IMR-90 (cell line): Measurements from ENCODE around the gene SLC29A3. TPM values are rescaled to one million over a fixed set of nuclear protein-coding genes. Genes with fewer than 3 reads are reported as not detected.

Experiments
- ATAC-seq: fragments of 200-7000 bp; cut with Tn5 transposase; 2 replicates; pipeline ENCODE4 v1.9.1; 2020; ENCODE audit warnings: low read depth, mild to moderate bottlenecking, moderate library complexity
- BruUV-seq: library from RNA; stranded (reverse); fragments of 400-500 nt; replicated peaks from 2 replicates; lab custom pipeline; 2021; lab: Mats Ljungman, UMichigan
- CTCF ChIA-PET: fragments of 300-600 bp; formaldehyde crosslinking; extraction: SDS; loops from one replicate; lab custom pipeline; 2021; ENCODE audit warnings: antibody characterized with exemption; lab: Yijun Ruan, JAX
- POLR2A ChIA-PET: fragments of 300-600 bp; sonication (Branson Sonifier 250); formaldehyde crosslinking; loops from one replicate; lab custom pipeline; 2022; ENCODE audit warnings: antibody characterized with exemption; ENCODE audit not compliant: unreplicated experiment; lab: Charles Lee
- DNase-seq: peaks from one replicate; pipeline ENCODE4 v3.0.0; 2013
- H2AFZ ChIP-seq: replicated peaks from 2 replicates; pipeline ENCODE3; 2013; ENCODE audit warnings: low read length, mild to moderate bottlenecking; ENCODE audit not compliant: poor library complexity
- H2AK5ac ChIP-seq: 2 replicates; pipeline ENCODE4 v1.6.1; 2013; ENCODE audit warnings: low read depth, low read length, inconsistent platforms
- H2AK9ac ChIP-seq: replicated peaks from 2 replicates; pipeline ENCODE3; 2013; ENCODE audit warnings: mild to moderate bottlenecking, low read depth, low read length, moderate library complexity; ENCODE audit not compliant: poor library complexity
- H2BK120ac ChIP-seq: 2 replicates; pipeline ENCODE4 v1.6.1; 2013; ENCODE audit warnings: low read depth, low read length, inconsistent platforms
- H2BK15ac ChIP-seq: 3 replicates; pipeline ENCODE4 v1.6.1; 2013; ENCODE audit warnings: low read depth, low read length, inconsistent platforms
- H2BK20ac ChIP-seq: 2 replicates; pipeline ENCODE4 v1.6.1; 2013; ENCODE audit warnings: low read depth, mild to moderate bottlenecking, inconsistent platforms, low read length, moderate library complexity
- H2BK5ac ChIP-seq: 2 replicates; pipeline ENCODE4 v1.6.1; 2013; ENCODE audit warnings: mild to moderate bottlenecking, low read depth, low read length, inconsistent platforms; ENCODE audit not compliant: poor library complexity, severe bottlenecking
- H3K14ac ChIP-seq: replicated peaks from 2 replicates; pipeline ENCODE4 v1.6.1; 2013; ENCODE audit warnings: low read depth, low read length, inconsistent platforms
- H3K18ac ChIP-seq: 2 replicates; pipeline ENCODE4 v1.6.1; 2013; ENCODE audit warnings: low read depth, low read length, control low read depth
- H3K23ac ChIP-seq: 2 replicates; pipeline ENCODE4 v1.6.1; 2013; ENCODE audit warnings: low read depth, low read length, inconsistent platforms
- H3K27ac ChIP-seq: 2 replicates; pipeline ENCODE4 v1.5.1; 2013; ENCODE audit warnings: mild to moderate bottlenecking, control low read depth, low read length; ENCODE audit not compliant: insufficient read depth
- H3K27me3 ChIP-seq: 2 replicates; pipeline ENCODE4 v1.6.1; 2013; ENCODE audit warnings: low read length; ENCODE audit not compliant: control insufficient read depth, insufficient read depth
- H3K36me3 ChIP-seq: 2 replicates; pipeline ENCODE4 v1.6.1; 2013; ENCODE audit warnings: low read length, mixed read lengths; ENCODE audit not compliant: control insufficient read depth, insufficient read depth
- H3K4ac ChIP-seq: 2 replicates; pipeline ENCODE4 v1.6.1; 2013; ENCODE audit warnings: low read depth, low read length, inconsistent platforms
- H3K4me1 ChIP-seq: 2 replicates; pipeline ENCODE4 v1.6.1; 2013; ENCODE audit warnings: low read length, mixed read lengths; ENCODE audit not compliant: control insufficient read depth, insufficient read depth
- H3K4me2 ChIP-seq: 2 replicates; pipeline ENCODE4 v1.6.1; 2013; ENCODE audit warnings: low read depth, mild to moderate bottlenecking, control low read depth, low read length, moderate library complexity
- H3K4me3 ChIP-seq: 2 replicates; pipeline ENCODE4 v1.5.1; 2013; ENCODE audit warnings: low read depth, mild to moderate bottlenecking, control low read depth, low read length, moderate library complexity; ENCODE audit not compliant: insufficient read depth
- H3K56ac ChIP-seq: 2 replicates; pipeline ENCODE4 v1.6.1; 2013; ENCODE audit warnings: low read length, inconsistent platforms; ENCODE audit not compliant: insufficient read depth; ENCODE audit errors: extremely low read depth
- H3K79me1 ChIP-seq, 2 experiments: 2 replicates each; pipeline ENCODE4 v1.6.1; 2013; ENCODE audit warnings: low read length in 2 of 2, inconsistent platforms in 1 of 2, low read depth in 1 of 2
- H3K9ac ChIP-seq: 2 replicates; pipeline ENCODE4 v1.6.1; 2013; ENCODE audit warnings: low read depth, low read length, control low read depth
- H3K9me1 ChIP-seq: 2 replicates; pipeline ENCODE4 v1.6.1; 2013; ENCODE audit warnings: low read length, inconsistent platforms; ENCODE audit not compliant: insufficient read depth
- H3K9me3 ChIP-seq: 2 replicates; pipeline ENCODE4 v1.6.1; 2013; ENCODE audit warnings: low read length; ENCODE audit not compliant: control insufficient read depth, insufficient read depth
- H4K20me1 ChIP-seq: 2 replicates; pipeline ENCODE4 v1.6.1; 2013; ENCODE audit warnings: low read length, inconsistent platforms; ENCODE audit not compliant: insufficient read depth
- H4K5ac ChIP-seq: 2 replicates; pipeline ENCODE4 v1.6.1; 2013; ENCODE audit warnings: mild to moderate bottlenecking, low read depth, low read length, control low read depth
- H4K8ac ChIP-seq, 2 experiments: 2 replicates each; pipeline ENCODE4 v1.6.1; 2013; ENCODE audit warnings: low read depth in 2 of 2, low read length in 2 of 2, control low read depth in 1 of 2, inconsistent platforms in 1 of 2
- H4K91ac ChIP-seq: 2 replicates; pipeline ENCODE4 v1.6.1; 2013; ENCODE audit warnings: low read depth, low read length, inconsistent platforms; ENCODE audit not compliant: insufficient read depth
- BHLHE40 ChIP-seq: fragments of 150-350 bp; IDR thresholded peaks from 2 replicates; pipeline ENCODE4 v1.6.1; 2016; ENCODE audit warnings: mild to moderate bottlenecking, low read depth, low read length
- CHD1 ChIP-seq: IDR thresholded peaks from 2 replicates; pipeline ENCODE4 v1.6.1; 2012; ENCODE audit warnings: low read depth, low read length, improper control_type of control experiment
- CTCF ChIP-seq: conservative IDR thresholded peaks from 2 replicates; pipeline ENCODE4 v1.5.1; 2012; ENCODE audit warnings: mild to moderate bottlenecking, low read depth, low read length, improper control_type of control experiment
- FOS ChIP-seq: fragments of 150-350 bp; IDR thresholded peaks from 2 replicates; pipeline ENCODE4 v1.6.1; 2016; ENCODE audit warnings: low read depth, low read length
- MAFK ChIP-seq: IDR thresholded peaks from 2 replicates; pipeline ENCODE4 v1.6.1; 2012; ENCODE audit warnings: low read depth, low read length, improper control_type of control experiment
- MAZ ChIP-seq: IDR thresholded peaks from 2 replicates; pipeline ENCODE4 v1.6.1; 2012; ENCODE audit warnings: low read depth, mild to moderate bottlenecking, low read length, improper control_type of control experiment, moderate library complexity, borderline replicate concordance
- MXI1 ChIP-seq: IDR thresholded peaks from 2 replicates; pipeline ENCODE4 v1.6.1; 2012; ENCODE audit warnings: low read depth, mild to moderate bottlenecking, low read length, moderate library complexity, borderline replicate concordance
- NFE2L2 ChIP-seq: fragments of 150-350 bp; IDR thresholded peaks from 2 replicates; pipeline ENCODE4 v1.6.1; 2016; ENCODE audit warnings: low read depth, mild to moderate bottlenecking, low read length
- POLR2A ChIP-seq: IDR thresholded peaks from 2 replicates; pipeline ENCODE4 v1.6.1; 2012; ENCODE audit warnings: mild to moderate bottlenecking, low read depth, low read length
- RCOR1 ChIP-seq: IDR thresholded peaks from 2 replicates; pipeline ENCODE4 v1.6.1; 2012; ENCODE audit warnings: mild to moderate bottlenecking, low read length, improper control_type of control experiment; ENCODE audit not compliant: insufficient replicate concordance
- RFX5 ChIP-seq: IDR thresholded peaks from 2 replicates; pipeline ENCODE4 v1.8.0; 2012; ENCODE audit warnings: low read depth, mild to moderate bottlenecking, low read length, moderate library complexity
- SMC3 ChIP-seq: fragments of 150-350 bp; IDR thresholded peaks from 2 replicates; pipeline ENCODE4 v1.6.1; 2016; ENCODE audit warnings: low read depth, mild to moderate bottlenecking, antibody characterized with exemption, low read length, moderate library complexity
- WGBS, 2 experiments: methylation state at CpG; one replicate each; pipeline versions ENCODE4 v1.1.5 to v1.1.7; 2013; ENCODE audit warnings: missing lambda C conversion rate in 2 of 2; ENCODE audit not compliant: insufficient read length in 1 of 2; ENCODE audit errors: extremely low coverage in 2 of 2; 5-methylcytosine and 5-hydroxymethylcytosine counted together
- dilution Hi-C: fragments of 300-500 bp; cut with HindIII; formaldehyde crosslinking; loops from one replicate; pipeline ENCODE4 v1.14.3; 2018; ENCODE audit warnings: low sequenced_read_pairs; ENCODE audit not compliant: unreplicated experiment
- in situ Hi-C: fragments of 300-500 bp; cut with MboI; formaldehyde crosslinking; loops from 3 replicates; pipeline ENCODE4 v1.14.3; 2019; ENCODE audit warnings: low sequenced_read_pairs, inconsistent platforms, mixed read lengths
- intact Hi-C: fragments of 100-400 bp; cut with micrococcal nuclease; formaldehyde crosslinking; loops from 2 replicates; pipeline ENCODE4 v1.10.0; 2022
- polyA plus RNA-seq, 3 experiments: library from polyadenylated mRNA; depleted of rRNA; stranded (reverse); fragments of >200 nt; gene quantifications; 2 replicates each; pipeline ENCODE4 v1.2.3, GENCODE V29; 2012; ENCODE audit warnings: low replicate concordance in 1 of 3
- total RNA-seq: library from RNA; depleted of rRNA; stranded (reverse); fragments of >200 nt; gene quantifications from 2 replicates; pipeline ENCODE4 v1.2.3, GENCODE V29; 2012

Gene SLC29A3
- total and polyA plus RNA-seq, 2 of the 4 experiments (the other 2 are of a cell fraction) = 0.72 to 3.0 TPM

GRCh38 chr10:71349406-71349805, 30.3 kb downstream of the SLC29A3 start:
- Histone ChIP-seq H4K91ac (no peak overlapping the region), H4K20me1 (no peaks in the 10 kb centered on the region), H3K9me1 (no peaks in the 10 kb centered on the region), H4K8ac (no peak overlapping the region), H3K14ac (no peak overlapping the region), H3K27ac (no peak overlapping the region), H3K9me3 (no peaks in the 10 kb centered on the region), H3K4me1 (no peaks in the 10 kb centered on the region), H2BK120ac (no peak overlapping the region), H3K4ac (no peak overlapping the region), H4K5ac (no peak overlapping the region), H3K4me2 (no peak overlapping the region), H2AK5ac (no peak overlapping the region), H2AK9ac (no peak overlapping the region), H3K18ac (no peak overlapping the region), H2BK20ac (no peak overlapping the region), H3K27me3 (peaks cover 19% of the 10 kb centered on the region; the same call in 1 of the 2 replicates), H2BK5ac (no peak overlapping the region), H3K56ac (no peak overlapping the region), H3K23ac (no peak overlapping the region), H3K79me1 (no peaks in the 10 kb centered on the region), H3K4me3 (no peak overlapping the region), H2AFZ (no peak overlapping the region), H2BK15ac (no peak overlapping the region), H3K9ac (no peak overlapping the region), H3K36me3 (no peaks in the 10 kb centered on the region)
- TF ChIP-seq NFE2L2 (no peak), RCOR1 (no peak), CTCF (no peak), FOS (no peak), POLR2A (no peak), RFX5 (no peak), SMC3 (no peak), MAZ (no peak), MXI1 (no peak), MAFK (no peak), CHD1 (no peak), BHLHE40 (no peak)
- 80% methylated on average over 1 of the region's 7 CpGs; no CpG with 5 or more reads in 1 of the 2 experiments for WGBS, 2 experiments
- no TSS peak for BruUV-seq
- CTCF ChIA-PET = no interaction called here
- dilution Hi-C loops = no loop called here
- POLR2A ChIA-PET = no interaction called here
- intact Hi-C loops = no loop called here
- no peak for ATAC-seq
- no peak for DNase-seq
- in situ Hi-C loops = no loop called here
